Left ventricle myocardium superior (tissue), 1 donor: ENCODE results near the gene TREML1. TPM values are rescaled to one million over a fixed set of nuclear protein-coding genes. Genes with fewer than 3 reads are reported as not detected.
A peak's percentile ranks its signal among the peaks of the same experiment; 100 is the strongest.

Source experiments
- ATAC-seq: fragments of 200-7000 bp; cut with Tn5 transposase; one replicate; pipeline ENCODE4 v1.9.1; 2020; ENCODE audit warnings: mild to moderate bottlenecking, moderate library complexity
- DNase-seq: peaks from one replicate; pipeline ENCODE4 v3.0.0-alpha.2; 2020
- intact Hi-C: fragments of 100-400 bp; cut with micrococcal nuclease; formaldehyde crosslinking; loops from one replicate; pipeline ENCODE4 v1.11.0; 2022
- total RNA-seq: library from RNA; stranded (reverse); fragmentation: NEBNext Ultra II Directional; extraction: Animal tissue kit (Norgen Biotek cat#: 25700); gene quantifications from one replicate; pipeline ENCODE4 v1.2.1, GENCODE V29; 2021
- donor health status: DM: no; HTN: yes; CAD: no; lungs with severe emphysema.

Gene TREML1
- total RNA-seq, 1 donor from 2014 or later: not detected

DNA sequence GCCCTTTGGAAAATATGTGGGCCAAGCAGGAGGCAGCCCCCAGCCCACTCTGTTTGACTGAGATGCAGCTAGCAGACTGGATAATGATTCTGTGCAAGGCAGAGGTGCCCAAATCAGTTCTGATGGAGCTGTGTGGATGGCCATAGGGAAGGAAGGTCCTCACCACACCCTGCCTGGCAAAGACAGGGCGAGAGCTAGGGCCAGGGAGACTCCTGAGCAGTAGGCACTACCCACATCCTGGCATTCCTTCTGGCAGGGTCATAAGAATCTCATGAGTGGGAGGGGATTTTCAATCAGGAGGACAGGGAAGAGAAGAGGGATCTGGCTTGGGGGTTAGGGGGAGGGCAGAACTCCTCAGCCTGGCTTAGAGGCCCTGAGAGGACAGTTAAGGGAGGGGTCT is 27.4 kb upstream of the TREML1 start:
- no peak for ATAC-seq
- intact Hi-C loops: no loop called here
- DNase-seq: no peak

DNA sequence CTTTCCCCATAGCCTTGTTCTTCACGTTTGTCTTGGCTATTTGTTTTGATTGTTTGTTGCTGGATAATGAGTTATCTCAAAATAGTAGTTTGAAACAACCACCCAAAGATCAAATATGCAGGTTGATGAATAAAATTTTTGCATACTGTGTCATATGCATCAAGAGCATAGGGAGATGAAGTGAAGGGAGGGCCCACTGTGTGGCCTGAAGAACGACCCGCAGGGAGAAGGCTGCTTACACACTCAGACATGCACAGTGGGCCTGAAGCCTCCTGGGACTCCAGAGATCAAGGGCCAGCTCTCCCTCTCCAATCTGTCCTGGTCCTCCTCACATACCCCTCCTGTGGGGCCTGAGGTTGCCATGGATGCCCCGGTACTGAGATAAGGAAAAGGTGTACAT is 25.0 kb upstream of the TREML1 start:
- intact Hi-C loops: no loop called here
- DNase-seq (no peak), ATAC-seq (no peak)

DNA sequence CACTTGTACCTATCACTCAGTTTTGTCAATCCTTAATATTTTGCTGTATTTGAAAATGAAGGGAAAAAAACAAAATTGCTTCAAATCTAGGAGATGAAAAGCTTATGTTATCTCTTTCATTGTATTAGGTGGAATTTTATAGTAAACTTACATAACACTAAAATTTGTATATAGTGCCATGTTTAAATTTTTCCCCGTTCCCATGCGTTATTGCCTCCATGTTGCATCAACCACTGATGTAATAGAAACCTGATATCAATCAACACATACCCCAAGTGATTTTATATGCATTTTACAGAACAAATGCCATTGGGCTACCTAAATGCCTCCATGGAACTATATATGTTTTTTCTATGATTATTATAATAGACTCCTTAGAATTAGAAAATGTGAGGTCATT is 23.5 kb upstream of the TREML1 start:
- ATAC-seq (no peak), DNase-seq (no peak)
- intact Hi-C loops: no loop called here

DNA sequence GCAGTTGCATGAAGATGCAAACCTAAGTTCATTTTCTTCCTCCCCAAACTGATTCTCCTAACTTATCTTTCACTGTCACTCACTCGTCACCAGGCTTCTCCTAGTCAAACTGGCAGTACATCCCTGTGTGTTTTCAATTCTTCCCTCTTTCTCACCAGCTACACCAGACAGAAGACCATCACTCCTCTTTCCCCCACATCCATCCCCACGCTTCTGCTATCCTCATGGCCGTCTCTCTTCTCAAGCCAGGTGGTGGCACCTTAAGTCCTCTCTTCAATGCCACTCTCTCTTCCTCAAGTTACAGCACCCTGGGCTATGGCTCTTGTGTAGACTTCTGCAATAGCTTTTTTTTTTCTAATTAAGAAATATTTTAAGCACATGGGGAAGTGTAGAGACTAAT is 23.1 kb upstream of the TREML1 start:
- DNase-seq: no peak
- intact Hi-C loops: no loop called here
- no peak for ATAC-seq

DNA sequence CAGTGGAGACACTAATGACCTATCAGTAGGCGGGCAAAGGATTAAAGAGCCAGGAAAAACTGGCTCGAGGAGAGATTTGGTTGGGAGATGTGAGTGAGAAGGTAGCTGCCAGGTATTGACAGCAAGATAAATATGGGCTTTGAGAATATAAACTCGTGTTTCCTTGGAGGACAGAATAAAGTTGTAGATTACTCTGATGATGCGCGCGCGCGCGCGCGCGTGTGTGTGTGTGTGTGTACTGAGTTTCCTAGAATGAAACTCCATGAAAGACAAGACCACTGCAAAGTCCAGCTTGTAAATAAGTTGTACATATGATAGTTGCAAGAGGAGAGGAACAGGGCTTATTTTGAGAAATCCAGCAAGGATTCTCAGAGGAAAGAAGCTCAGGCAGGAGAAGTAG is 22.0 kb upstream of the TREML1 start:
- DNase-seq (no peak), ATAC-seq (no peak)
- intact Hi-C loops: no loop called here

DNA sequence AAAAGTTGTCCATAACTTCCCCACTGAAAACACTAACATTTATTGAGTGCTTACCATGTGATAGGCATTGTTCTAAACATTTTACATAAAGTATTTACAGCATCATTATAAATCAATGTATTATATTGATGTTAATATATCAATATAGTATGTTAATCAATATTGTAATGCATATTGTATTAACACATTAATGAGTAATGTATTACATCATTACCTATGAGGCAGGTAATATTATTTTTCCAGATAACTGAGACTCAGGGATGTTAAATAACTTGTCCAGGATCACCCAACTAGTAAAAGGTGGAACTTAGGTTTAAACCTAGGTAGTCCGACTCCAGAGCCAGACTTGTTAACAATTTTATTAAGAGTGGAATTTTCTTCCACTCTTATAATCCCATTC is 20.9 kb upstream of the TREML1 start:
- ATAC-seq (no peak), DNase-seq (no peak)
- intact Hi-C loops: no loop called here

DNA sequence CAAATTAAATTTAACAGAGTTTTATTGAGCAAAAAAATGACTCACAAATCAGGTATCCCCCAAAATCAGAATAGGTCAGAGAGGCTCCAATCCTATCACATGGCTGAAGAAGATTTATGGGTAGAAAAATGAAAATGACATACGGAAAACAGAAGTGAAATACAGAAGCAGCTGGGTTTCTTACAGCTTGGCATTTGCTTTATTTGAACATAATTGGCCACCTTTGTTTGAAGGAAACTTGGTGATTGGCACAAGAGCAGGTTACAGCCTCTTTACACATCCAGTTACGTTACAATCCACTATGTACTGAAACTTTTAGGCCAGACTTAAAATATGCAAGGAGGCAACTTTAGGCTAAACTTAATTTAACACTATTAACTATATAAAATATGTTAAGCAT is 20.5 kb upstream of the TREML1 start:
- DNase-seq: no peak
- no peak for ATAC-seq
- intact Hi-C loops: no loop called here

DNA sequence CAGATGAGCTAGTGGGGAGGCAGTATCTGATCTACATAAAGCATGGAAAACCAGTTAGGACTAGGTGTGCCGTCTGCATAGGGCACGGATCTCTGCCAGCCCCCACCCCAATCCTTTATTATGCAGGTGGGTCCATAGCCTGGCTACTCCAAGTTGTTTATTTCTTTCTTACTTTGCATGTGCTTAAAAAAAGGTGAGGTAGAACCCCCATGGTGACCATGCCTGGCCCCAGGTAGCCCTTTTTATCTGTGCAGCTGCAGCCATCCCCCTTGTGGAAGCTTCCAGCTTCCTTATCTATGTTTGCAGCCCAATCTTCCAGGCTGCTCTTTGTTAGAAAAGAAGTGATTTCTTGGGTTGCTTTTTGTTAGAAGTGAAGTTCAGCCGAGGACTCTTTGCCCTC is 17.8 kb upstream of the TREML1 start:
- intact Hi-C loops: no loop called here
- ATAC-seq: no peak
- DNase-seq: no peak

DNA sequence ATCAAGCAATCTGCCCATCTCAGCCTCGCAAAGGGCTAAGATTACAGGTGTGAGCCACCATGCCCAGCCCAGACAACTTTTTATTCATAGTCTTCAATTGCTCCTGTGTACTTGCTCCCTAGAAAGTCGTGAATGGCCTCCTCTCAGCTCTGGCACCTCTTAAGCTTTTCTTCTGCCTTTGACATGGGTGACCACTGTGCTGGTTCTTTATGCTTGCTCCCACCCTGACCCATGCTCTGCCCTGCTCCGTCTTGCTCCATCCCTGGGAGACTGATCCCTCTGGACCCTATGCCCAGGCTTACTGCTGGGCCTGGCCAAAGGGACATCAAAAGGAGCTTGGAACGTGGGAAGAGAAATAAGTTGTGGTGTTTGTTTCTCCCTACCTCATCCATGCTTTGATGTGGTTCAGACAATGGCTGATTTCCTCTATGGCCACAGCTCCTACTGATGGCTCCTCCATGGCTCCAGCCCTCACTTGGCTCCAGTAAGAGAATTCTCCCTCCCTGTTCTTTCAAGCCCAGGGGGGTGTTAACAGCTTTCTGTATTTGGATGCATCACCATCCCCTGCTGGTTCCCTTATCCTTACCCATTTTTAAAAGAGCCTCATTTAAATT is 16.5 kb upstream of the TREML1 start:
- no peak for DNase-seq
- no peak for ATAC-seq
- intact Hi-C loops: no loop called here

DNA sequence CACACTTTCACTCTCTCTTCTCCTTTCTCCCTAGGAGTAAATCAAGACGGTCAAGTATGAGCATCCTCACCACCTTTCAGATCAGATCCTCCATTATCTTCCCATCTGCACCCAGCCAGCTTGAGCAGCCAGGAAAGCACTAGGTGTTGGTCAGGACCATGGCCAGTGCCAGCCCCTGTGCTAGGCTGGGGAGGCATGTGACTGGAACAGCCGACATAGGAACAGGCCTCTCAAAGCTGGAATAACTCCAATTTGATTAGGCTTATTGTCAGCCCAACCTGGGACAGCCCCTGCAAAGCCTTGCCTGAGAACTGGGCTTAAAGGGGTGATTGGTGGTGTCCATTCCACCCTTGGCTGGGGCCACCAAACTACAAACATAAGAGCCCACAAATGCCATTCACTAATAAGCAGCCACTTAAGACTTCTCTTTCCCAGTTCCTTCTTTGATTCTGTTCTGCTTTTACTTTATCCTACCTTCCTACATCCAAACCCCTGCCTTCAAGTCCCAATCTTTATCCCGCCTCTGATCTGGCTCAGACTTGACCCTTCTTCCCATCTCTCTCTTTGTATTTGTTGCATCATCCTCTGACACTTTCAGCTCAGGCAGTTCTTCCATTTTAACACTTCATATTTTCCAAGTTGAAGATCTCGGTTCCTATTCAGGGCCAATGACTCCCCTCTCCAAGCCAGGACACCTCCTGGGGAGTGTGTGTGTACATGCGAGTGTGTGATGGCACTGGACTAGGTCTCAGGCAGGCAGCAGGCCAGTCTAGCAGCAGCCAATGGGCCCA is 13.2 kb upstream of the TREML1 start:
- ATAC-seq (no peak), DNase-seq (no peak)
- intact Hi-C loops: no loop called here

DNA sequence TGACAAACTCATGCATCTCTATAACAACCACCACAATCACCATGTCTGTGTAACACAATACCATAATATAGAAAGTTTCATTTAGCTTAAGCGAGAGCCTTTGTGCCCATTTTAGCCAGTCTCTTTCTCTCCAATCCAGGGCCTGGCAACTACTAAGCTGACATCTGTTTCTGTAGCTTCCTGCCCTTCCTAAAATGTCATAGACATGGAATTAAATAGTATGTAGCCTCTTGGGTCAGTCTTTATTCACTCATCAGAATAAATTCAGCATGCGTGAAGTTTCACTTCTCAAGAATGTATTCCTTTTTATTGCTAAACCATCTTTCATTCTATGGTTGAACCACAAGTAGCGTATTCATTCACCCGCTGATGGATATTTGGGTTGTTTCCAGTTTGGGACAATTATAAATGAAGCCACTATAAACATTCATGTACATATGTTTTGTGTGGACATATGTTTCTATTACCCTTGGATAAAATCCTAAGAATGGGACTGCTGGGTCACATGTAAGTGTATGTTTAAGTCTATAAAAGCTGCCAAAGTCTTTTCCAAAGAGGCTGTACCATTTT is 10.5 kb upstream of the TREML1 start:
- intact Hi-C loops: no loop called here
- DNase-seq (no peak), ATAC-seq (no peak)

DNA sequence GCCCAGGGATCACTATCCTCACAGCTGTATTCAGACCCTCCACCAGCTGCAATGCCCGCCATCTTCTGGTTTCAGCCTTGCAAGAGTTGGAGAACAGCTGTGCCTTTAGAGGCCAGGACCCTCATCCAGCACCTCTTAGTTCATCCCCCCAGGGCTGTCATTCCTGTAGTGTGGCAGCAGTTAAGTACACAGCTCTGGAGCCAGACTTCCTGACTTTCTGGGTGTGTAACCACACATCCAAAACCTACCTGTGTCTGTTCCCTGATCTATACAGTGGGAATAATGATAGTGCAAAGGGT is 9.2 kb upstream of the TREML1 start:
- DNase-seq: no peak
- no peak for ATAC-seq
- intact Hi-C loops: no loop called here

DNA sequence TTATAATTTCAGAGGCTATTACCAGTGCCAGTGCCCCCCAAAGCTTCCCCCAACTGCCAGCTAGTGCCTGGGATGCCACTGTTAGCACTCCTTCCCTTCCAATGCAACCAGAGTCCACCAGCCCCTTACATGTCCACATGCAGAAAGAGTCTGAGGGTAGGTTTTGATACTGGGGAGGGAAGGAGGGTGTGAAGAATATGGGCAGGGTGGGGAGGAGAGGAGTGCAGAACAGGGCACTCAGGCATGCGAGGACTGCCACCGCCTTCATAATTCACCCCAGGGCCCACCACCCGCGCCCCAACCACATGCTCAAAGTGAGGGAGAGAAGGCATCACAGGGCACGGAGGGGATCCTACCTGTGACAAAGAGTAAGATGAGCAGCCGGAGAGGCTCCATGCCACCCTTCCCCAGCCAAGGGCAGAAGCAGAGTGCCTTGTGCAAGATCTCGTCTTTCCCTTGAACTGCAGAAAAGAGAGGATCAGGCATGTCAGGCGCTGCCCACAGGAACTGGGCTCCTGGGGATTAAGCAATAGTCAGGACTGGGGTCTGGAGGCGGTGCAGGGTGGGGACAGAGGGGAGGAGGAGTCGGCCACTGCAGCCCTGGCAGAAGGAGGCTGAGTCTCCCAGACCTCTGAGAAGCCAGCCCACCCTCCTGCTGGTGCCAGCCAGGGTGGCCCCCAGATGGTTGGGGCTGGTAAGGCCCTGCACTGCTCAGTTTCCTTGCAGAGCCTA is 8.7 kb upstream of the TREML1 start, which contains the start of gene TREM2:
Gene TREM2, minus strand, starts transcription at position 430 of the 732 bp plus-strand sequence. Its CDS starts 34 bp downstream, at position 396.
- ATAC-seq: no peak
- DNase-seq: no peak
- intact Hi-C loops: no loop called here

DNA sequence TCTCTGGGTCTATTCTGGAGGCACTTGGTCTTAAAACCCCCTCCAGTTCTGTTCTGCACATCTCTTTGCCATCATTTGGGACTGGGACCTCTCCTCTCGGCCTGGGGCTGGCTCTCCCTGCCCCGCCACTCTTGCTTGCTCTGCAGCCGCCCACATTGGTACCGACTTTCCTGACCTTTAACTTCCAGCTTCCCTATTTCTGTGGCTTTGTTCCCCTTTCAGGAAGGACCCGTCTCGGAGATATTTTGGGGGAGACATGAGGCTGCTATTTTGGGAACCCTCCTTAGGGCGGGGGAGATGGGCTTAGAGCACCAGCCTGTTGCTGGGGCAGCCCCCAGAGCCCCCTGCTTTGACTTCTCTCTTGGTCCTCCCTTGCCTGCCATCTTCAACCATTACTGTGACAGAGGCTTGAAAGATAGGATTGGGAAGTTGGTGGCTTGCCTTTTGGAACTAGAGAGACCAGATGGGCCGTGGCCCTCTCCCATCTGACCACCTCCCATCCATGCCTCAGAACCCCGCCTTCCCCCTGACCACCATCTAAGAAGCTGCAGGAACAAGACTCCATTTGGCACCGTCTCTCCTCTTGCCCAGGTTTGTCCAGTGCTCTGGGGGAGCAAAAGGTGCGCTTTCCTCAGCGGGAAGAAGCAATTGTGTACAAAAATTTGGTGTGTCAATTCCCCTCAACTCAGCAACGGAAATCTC is 7.9 kb upstream of the TREML1 start:
- ATAC-seq: no peak
- intact Hi-C loops: no loop called here

DNA sequence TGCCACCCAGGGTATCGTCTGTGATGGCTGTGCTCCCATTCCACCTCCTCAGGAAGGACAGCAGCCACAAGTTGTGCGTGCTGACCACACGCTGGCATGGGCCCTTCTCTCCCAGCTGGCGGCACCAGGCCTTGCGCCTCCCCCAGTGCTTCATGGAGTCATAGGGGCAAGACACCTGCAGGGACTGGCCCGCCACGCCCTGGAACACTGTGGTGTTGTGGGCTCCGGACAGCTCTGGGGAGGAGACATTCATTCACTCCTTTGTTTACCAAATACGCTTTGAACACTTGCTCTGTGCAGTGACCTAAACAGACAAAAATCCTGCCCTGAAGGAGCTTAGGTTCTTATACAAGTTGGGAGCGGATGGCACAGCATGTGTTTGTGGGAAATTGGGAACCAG is 7.2 kb upstream of the TREML1 start:
- DNase-seq: no peak
- ATAC-seq: no peak
- intact Hi-C loops: no loop called here

More for the DNA sequence above, 7.9 kb upstream of the TREML1 start:
- no peak for DNase-seq

DNA sequence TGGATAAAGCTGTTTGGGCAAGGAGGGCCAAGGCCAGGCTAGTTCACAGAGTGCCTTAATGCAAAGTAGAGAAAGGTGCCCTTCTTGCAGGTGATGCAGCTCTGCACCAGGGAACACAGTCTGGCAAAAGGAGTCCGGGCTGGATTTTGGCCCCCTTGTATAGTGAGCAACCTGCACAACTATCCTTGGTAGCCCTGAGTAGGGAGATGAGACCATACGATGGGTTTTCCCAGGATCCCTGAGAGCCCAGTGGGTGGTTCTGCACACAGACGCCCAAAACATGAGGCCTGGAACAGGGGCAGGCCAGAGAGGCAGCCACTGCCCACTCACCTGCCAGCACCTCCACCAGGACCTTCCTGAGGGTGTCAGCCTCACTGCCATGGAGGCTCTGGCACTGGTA is 6.8 kb upstream of the TREML1 start:
- intact Hi-C loops: no loop called here
- ATAC-seq: no peak
- no peak for DNase-seq

DNA sequence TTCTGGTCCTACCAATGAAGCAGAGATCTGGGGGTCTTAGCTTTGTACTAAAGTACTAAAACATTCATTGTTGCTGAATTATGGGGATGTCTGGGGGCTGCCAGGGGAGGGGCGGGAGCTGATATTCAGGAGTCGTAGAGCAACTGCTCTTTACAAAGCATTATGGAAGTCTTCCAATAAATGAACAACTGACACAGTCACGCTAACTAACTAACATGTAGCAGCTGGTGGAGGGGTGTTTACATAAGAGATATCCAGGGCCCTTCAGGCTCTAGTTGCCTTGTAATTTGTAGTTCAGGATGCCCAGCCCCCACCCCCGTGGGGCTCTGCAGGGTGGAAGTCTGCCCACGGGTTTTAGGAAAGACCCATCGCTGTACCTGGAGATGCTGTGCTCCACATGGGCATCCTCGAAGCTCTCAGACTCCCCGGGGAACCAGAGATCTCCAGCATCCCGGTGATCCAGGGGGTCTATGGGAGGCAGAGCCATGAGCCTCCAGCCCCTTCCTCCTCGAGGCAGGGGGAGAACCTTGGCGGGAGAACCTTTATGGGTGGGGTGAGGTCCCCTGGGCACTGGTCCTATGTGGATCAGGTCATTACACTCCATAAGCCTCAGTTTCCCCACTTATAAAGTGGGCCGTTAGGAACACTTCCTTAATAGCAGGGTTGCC is 5.4 kb upstream of the TREML1 start:
- DNase-seq: no peak
- no peak for ATAC-seq
- intact Hi-C loops: no loop called here

DNA sequence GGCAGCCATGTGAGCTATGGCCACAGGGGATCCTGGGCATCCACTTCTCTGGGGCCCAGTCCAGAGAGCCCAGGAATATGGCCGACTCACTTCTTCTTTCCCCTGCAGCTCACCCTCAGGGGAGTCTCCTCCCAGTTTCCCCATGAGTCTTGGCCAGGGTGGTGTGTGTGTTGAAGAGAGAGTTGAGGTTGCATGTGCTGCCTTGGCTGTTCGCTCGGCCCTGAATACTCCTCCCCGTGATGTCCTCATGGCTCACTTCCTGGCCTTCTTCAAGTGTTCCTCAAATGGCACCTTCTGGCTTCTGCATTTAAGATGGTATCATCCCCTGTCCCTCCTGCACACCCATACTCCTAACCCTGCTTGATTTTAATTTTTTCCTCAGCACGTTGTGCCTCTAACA is 3.2 kb upstream of the TREML1 start:
- ATAC-seq (peak; percentile 28), DNase-seq (no peak)
- intact Hi-C loops: no loop called here

DNA sequence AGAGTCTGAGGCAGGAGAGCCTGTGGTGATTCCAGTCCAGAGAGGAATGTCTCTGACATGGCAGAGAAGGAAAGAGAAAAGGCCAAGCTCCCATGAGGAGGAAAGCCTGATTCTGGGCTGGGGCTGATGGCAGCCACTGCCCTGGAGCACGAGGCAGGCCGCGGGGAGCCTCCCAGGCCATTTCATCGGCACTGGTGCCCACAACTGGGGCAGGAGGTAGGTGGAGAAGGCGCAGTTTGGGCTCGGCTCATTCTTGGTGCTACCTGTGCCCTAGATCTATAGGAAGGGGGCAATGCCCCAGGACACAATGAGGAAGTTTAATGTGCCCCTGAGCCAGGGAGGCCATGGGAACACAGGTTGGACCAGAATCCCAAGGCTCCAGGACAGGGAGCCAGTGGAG is 2.6 kb upstream of the TREML1 start:
- no peak for ATAC-seq
- intact Hi-C loops: no loop called here
- DNase-seq: no peak
